Neuronal stem cell (in vitro differentiated cells): ENCODE data around the gene EAF1. TPM values are rescaled to one million over a fixed set of nuclear protein-coding genes. Genes with fewer than 3 reads are reported as not detected.

Experiments
- DNase-seq: peaks from one replicate; pipeline ENCODE4 v3.0.0-alpha.2; 2013; ENCODE audit warnings: low spot score
- H2AFZ ChIP-seq: one replicate; pipeline ENCODE4 v1.6.1; 2013; ENCODE audit warnings: mild to moderate bottlenecking, low read length, inconsistent platforms
- H2AK5ac ChIP-seq: 2 replicates; pipeline ENCODE4 v1.6.1; 2013; ENCODE audit warnings: low read depth, mild to moderate bottlenecking, inconsistent platforms, low read length, moderate library complexity, mixed read lengths
- H2BK120ac ChIP-seq: 2 replicates; pipeline ENCODE4 v1.6.1; 2013; ENCODE audit warnings: low read depth, mild to moderate bottlenecking, inconsistent platforms, low read length, moderate library complexity, mixed read lengths
- H2BK12ac ChIP-seq: one replicate; pipeline ENCODE4 v1.6.1; 2013; ENCODE audit warnings: low read length, inconsistent platforms
- H2BK15ac ChIP-seq: 2 replicates; pipeline ENCODE4 v1.6.1; 2013; ENCODE audit warnings: mild to moderate bottlenecking, low read length, inconsistent platforms, mixed read lengths
- H2BK5ac ChIP-seq: one replicate; pipeline ENCODE4 v1.6.1; 2013; ENCODE audit warnings: inconsistent platforms, mild to moderate bottlenecking, low read length, moderate library complexity
- H3K14ac ChIP-seq: one replicate; pipeline ENCODE4 v1.6.1; 2013; ENCODE audit warnings: low read length, inconsistent platforms
- H3K18ac ChIP-seq: 2 replicates; pipeline ENCODE4 v1.6.1; 2013; ENCODE audit warnings: low read length, inconsistent platforms
- H3K23ac ChIP-seq: 2 replicates; pipeline ENCODE4 v1.6.1; 2013; ENCODE audit warnings: low read depth, mild to moderate bottlenecking, mixed read lengths, low read length, inconsistent platforms; ENCODE audit not compliant: poor library complexity
- H3K27ac ChIP-seq: replicated peaks from 3 replicates; pipeline ENCODE4 v1.5.1; 2013; ENCODE audit warnings: low read length, inconsistent platforms
- H3K27me3 ChIP-seq, 3 experiments: 2 replicates each; pipeline ENCODE4 v1.6.1; 2013; ENCODE audit warnings: low read length in 3 of 3, mild to moderate bottlenecking in 2 of 3, inconsistent platforms in 1 of 3, low read depth in 1 of 3, mixed read lengths in 1 of 3, moderate library complexity in 1 of 3; ENCODE audit not compliant: control insufficient read depth in 3 of 3, insufficient read depth in 3 of 3
- H3K36me3 ChIP-seq, 2 donors: replicated peaks in 1 of 2; 2 replicates each; pipeline ENCODE4 v1.6.1; 2013; ENCODE audit warnings: low read length in 2 of 2; ENCODE audit not compliant: control insufficient read depth in 2 of 2, insufficient read depth in 2 of 2
- H3K4ac ChIP-seq: 2 replicates; pipeline ENCODE4 v1.6.1; 2013; ENCODE audit warnings: inconsistent platforms, mild to moderate bottlenecking, low read length, moderate library complexity
- H3K4me1 ChIP-seq, 2 donors: 1 replicate in 1 of 2; 2 replicates in 1 of 2; pipeline ENCODE4 v1.6.1; 2013; ENCODE audit warnings: low read length in 2 of 2, low read depth in 1 of 2; ENCODE audit not compliant: control insufficient read depth in 2 of 2, insufficient read depth in 1 of 2
- H3K4me2 ChIP-seq: one replicate; pipeline ENCODE4 v1.6.1; 2013; ENCODE audit warnings: mild to moderate bottlenecking, low read length, inconsistent platforms; ENCODE audit not compliant: insufficient read depth, poor library complexity, severe bottlenecking
- H3K4me3 ChIP-seq, 2 donors: 2 replicates each; pipeline ENCODE4 v1.5.1; 2013; ENCODE audit warnings: low read length in 2 of 2, mild to moderate bottlenecking in 2 of 2, inconsistent platforms in 1 of 2, moderate library complexity in 1 of 2
- H3K79me1 ChIP-seq: one replicate; pipeline ENCODE4 v1.6.1; 2013; ENCODE audit warnings: low read depth, mild to moderate bottlenecking, inconsistent platforms, low read length, moderate library complexity
- H3K9ac ChIP-seq: one replicate; pipeline ENCODE4 v1.6.1; 2013; ENCODE audit warnings: mild to moderate bottlenecking, low read depth, low read length, inconsistent platforms; ENCODE audit not compliant: poor library complexity
- H3K9me3 ChIP-seq, 2 donors: replicated peaks in 1 of 2; 2 replicates each; pipeline versions ENCODE3 to v1.6.1; 2013; ENCODE audit warnings: low read length in 2 of 2, mild to moderate bottlenecking in 2 of 2, inconsistent platforms in 1 of 2, low read depth in 1 of 2, mixed read lengths in 1 of 2, moderate library complexity in 1 of 2; ENCODE audit not compliant: control insufficient read depth in 2 of 2, insufficient read depth in 1 of 2
- H4K8ac ChIP-seq: one replicate; pipeline ENCODE4 v1.6.1; 2013; ENCODE audit warnings: low read depth, mild to moderate bottlenecking, inconsistent platforms, low read length, moderate library complexity
- H4K91ac ChIP-seq: one replicate; pipeline ENCODE4 v1.6.1; 2013; ENCODE audit warnings: low read length, low read depth, mild to moderate bottlenecking, inconsistent platforms; ENCODE audit not compliant: poor library complexity
- WGBS, 2 donors: extraction: QIAGEN DNeasy Blood & Tissue Kit; methylation state at CpG; one replicate each; pipeline ENCODE4 v1.1.7; 2013; ENCODE audit warnings: missing lambda C conversion rate in 2 of 2, mixed read lengths in 1 of 2; ENCODE audit not compliant: insufficient read length in 2 of 2, insufficient replicate concordance in 1 of 2; ENCODE audit errors: extremely low coverage in 2 of 2; 5-methylcytosine and 5-hydroxymethylcytosine counted together
- small RNA-seq: library from polyadenylated mRNA; stranded (forward); fragments of <200 nt; extraction: miRNeasy Mini kit (QIAGEN cat#:217004); gene quantifications from one replicate; pipeline ENCODE3, GENCODE V24; 2013; ENCODE audit not compliant: insufficient read depth

The EAF1 gene

DNA sequence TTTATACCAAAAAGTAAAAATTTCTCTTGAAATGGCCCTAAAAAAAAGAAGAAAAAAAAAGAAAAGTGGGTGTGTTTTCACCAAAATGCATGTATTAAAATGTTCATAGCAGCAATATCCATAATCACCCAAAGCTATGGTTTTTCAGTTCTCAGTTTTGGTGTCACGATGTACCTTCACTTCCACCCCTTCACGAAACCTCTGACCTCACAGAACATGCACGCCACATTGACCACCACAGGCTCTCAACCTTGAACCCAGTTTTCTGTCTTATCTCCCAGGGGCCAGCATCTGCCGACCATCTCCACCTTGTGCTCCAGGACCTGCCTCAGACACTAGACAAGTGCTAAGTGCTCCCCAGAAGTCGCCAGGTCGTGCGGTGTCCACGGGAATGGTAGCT lies 63.7 kb downstream of the EAF1 start:
- peaks cover 7 to 9% of the 10 kb centered on the region in 2 donors for H3K4me1 ChIP-seq
- H2BK15ac ChIP-seq: no peak overlapping the region
- no peak overlapping the region for H3K4ac ChIP-seq
- no peak overlapping the region for H3K4me2 ChIP-seq
- peak overlapping the region; percentile 77 for H4K8ac ChIP-seq
- no peak overlapping the region for H2BK120ac ChIP-seq
- no peak overlapping the region for H2BK5ac ChIP-seq
- H2BK12ac ChIP-seq: no peak overlapping the region
- H2AFZ ChIP-seq: no peak overlapping the region
- H3K9ac ChIP-seq: no peak overlapping the region
- no peak overlapping the region for H4K91ac ChIP-seq
- H3K4me3 ChIP-seq: no peak overlapping the region
- no peak overlapping the region for H3K18ac ChIP-seq
- no peaks in the 10 kb centered on the region for H3K9me3 ChIP-seq
- no peak overlapping the region for H3K14ac ChIP-seq
- no peak overlapping the region for H2AK5ac ChIP-seq
- DNase-seq: no peak
- no peak overlapping the region for H3K27ac ChIP-seq
- no CpG with 5 or more reads among the region's 8 CpGs for WGBS, 2 donors
- H3K23ac ChIP-seq: no peak overlapping the region
- H3K27me3 ChIP-seq: no peaks in the 10 kb centered on the region
- no peaks in the 10 kb centered on the region for H3K79me1 ChIP-seq
- H3K36me3 ChIP-seq: peaks cover 0 to 3% of the 10 kb centered on the region in 2 donors

Small RNA genes within 50 kb of the gene (small RNA-seq; reads per million reads assigned to genes)
- gene RNU6-1024P: not detected
